CD4-positive, alpha-beta T cell (primary cell): ENCODE results near the gene ZFAND6. TPM values are rescaled to one million over a fixed set of nuclear protein-coding genes. Genes with fewer than 3 reads are reported as not detected.

Experiments used
- ATAC-seq: fragments of 200-7000 bp; cut with Tn5 transposase; one replicate; pipeline ENCODE4 v1.10.0; 2022; ENCODE audit warnings: mild to moderate bottlenecking; ENCODE audit not compliant: poor library complexity
- CTCF ChIA-PET: fragments of 350-600 bp; sonication (Branson Sonifier 250); formaldehyde crosslinking; loops from one replicate; lab custom pipeline; 2021; ENCODE audit warnings: antibody characterized with exemption, inconsistent platforms; lab: Charles Lee
- POLR2A ChIA-PET: fragments of 350-600 bp; sonication (Branson Sonifier 250); formaldehyde crosslinking; loops from one replicate; lab custom pipeline; 2021; ENCODE audit warnings: antibody characterized with exemption, inconsistent platforms; lab: Charles Lee
- DNase-seq, 14 experiments: peaks; one replicate each; pipeline ENCODE4 v3.0.0-alpha.2; 2013 to 2020; ENCODE audit warnings: mixed read lengths in 2 of 14
- H3K27ac ChIP-seq, 2 donors: one replicate each; pipeline versions ENCODE4 v1.5.1 to v1.7.0; 2013; ENCODE audit warnings: low read length in 2 of 2, low read depth in 1 of 2, mild to moderate bottlenecking in 1 of 2
- H3K27me3 ChIP-seq, 2 experiments: 1 replicate in 1 of 2; 2 replicates in 1 of 2; pipeline versions ENCODE4 v1.6.1 to v1.7.0; 2013; ENCODE audit warnings: low read length in 2 of 2, control low read depth in 1 of 2, mild to moderate bottlenecking in 1 of 2, moderate library complexity in 1 of 2; ENCODE audit not compliant: insufficient read depth in 2 of 2, control insufficient read depth in 1 of 2
- H3K36me3 ChIP-seq: one replicate; pipeline ENCODE4 v1.6.1; 2013; ENCODE audit warnings: low read length, control low read depth; ENCODE audit not compliant: insufficient read depth
- H3K4me1 ChIP-seq: one replicate; pipeline ENCODE4 v1.6.1; 2013; ENCODE audit warnings: low read length, control low read depth; ENCODE audit not compliant: insufficient read depth
- H3K4me3 ChIP-seq: one replicate; pipeline ENCODE4 v1.5.1; 2013; ENCODE audit warnings: mild to moderate bottlenecking, low read length, moderate library complexity
- H3K9me3 ChIP-seq, 2 experiments: 1 replicate in 1 of 2; 2 replicates in 1 of 2; pipeline versions ENCODE4 v1.6.1 to v1.7.0; 2013; ENCODE audit warnings: low read length in 2 of 2, mild to moderate bottlenecking in 2 of 2, control low read depth in 1 of 2, moderate library complexity in 1 of 2; ENCODE audit not compliant: control insufficient read depth in 1 of 2, insufficient read depth in 1 of 2
- H3K27ac Mint-ChIP-seq: one replicate; pipeline ENCODE4 v1.8.0; 2020; ENCODE audit warnings: mixed read lengths
- H3K27me3 Mint-ChIP-seq: one replicate; pipeline ENCODE4 v1.8.0; 2021; ENCODE audit warnings: mixed read lengths
- H3K36me3 Mint-ChIP-seq: one replicate; pipeline ENCODE4 v1.8.0; 2021; ENCODE audit warnings: low read depth, mixed read lengths
- H3K4me1 Mint-ChIP-seq: one replicate; pipeline ENCODE4 v1.8.0; 2021; ENCODE audit warnings: low read depth, mixed read lengths
- H3K4me3 Mint-ChIP-seq: one replicate; pipeline ENCODE4 v1.8.0; 2020; ENCODE audit warnings: mild to moderate bottlenecking, mixed read lengths
- H3K9me3 Mint-ChIP-seq: one replicate; pipeline ENCODE4 v1.8.0; 2020; ENCODE audit warnings: mixed read lengths
- intact Hi-C, 2 experiments: fragments of 100-400 bp; cut with DNase I in 1 of 2; cut with micrococcal nuclease in 1 of 2; formaldehyde crosslinking; loops; one replicate each; pipeline versions ENCODE4 v1.15.1 to v1.9.0; 2023 to 2025; cut with DNase I, micrococcal nuclease
- total RNA-seq, 174 experiments: library from RNA in 2 of 174; stranded (reverse) in 2 of 174; gene quantifications; one replicate each; pipeline ENCODE4 v1.2.3 and lab custom pipeline; 2021 to 2026
- TF ChIP-seq, protein P1 (sequence below): fragments of 200-600 bp; IDR thresholded peaks from one replicate; pipeline ENCODE4 v1.8.0; 2022; ENCODE audit warnings: antibody characterized with exemption, mild to moderate bottlenecking

The ZFAND6 gene
- total RNA-seq, 2 experiments from 2014 or later: 65.5 to 69.2 TPM

DNA sequence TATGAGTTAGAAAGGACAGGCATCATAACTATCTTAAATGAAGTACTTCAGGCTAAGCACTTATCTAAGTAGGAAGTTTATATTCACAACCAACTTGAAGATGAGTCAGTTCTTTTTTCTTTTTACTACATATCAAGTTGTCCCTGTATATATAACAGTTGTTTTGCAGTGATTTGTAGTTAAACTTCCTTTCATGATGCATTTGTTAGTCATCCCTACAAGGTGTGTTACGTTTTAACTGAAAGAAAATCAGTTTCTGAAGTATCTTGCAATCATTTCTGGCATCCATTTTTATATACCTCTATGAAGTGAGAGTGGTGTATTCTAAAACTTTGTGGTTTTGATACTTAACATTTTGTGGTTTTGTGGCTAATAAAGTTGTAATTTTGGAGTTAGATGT, 46.1 kb downstream of the ZFAND6 start:
- no peaks in the 10 kb centered on the region for H3K9me3 ChIP-seq
- no peak overlapping the region for H3K4me3 ChIP-seq
- Mint-ChIP-seq H3K4me1 (peaks cover 68% of the 10 kb centered on the region), H3K4me3 (no peak overlapping the region), H3K9me3 (no peaks in the 10 kb centered on the region), H3K36me3 (peaks cover 20% of the 10 kb centered on the region), H3K27me3 (no peaks in the 10 kb centered on the region), H3K27ac (no peak overlapping the region)
- intact Hi-C loops: no loop called here
- H3K4me1 ChIP-seq: no peaks in the 10 kb centered on the region
- DNase-seq: no peak
- H3K27me3 ChIP-seq: no peaks in the 10 kb centered on the region
- H3K36me3 ChIP-seq: no peaks in the 10 kb centered on the region
- H3K27ac ChIP-seq: no peak overlapping the region
- ATAC-seq: no peak
- TF ChIP-seq, protein P1, sequence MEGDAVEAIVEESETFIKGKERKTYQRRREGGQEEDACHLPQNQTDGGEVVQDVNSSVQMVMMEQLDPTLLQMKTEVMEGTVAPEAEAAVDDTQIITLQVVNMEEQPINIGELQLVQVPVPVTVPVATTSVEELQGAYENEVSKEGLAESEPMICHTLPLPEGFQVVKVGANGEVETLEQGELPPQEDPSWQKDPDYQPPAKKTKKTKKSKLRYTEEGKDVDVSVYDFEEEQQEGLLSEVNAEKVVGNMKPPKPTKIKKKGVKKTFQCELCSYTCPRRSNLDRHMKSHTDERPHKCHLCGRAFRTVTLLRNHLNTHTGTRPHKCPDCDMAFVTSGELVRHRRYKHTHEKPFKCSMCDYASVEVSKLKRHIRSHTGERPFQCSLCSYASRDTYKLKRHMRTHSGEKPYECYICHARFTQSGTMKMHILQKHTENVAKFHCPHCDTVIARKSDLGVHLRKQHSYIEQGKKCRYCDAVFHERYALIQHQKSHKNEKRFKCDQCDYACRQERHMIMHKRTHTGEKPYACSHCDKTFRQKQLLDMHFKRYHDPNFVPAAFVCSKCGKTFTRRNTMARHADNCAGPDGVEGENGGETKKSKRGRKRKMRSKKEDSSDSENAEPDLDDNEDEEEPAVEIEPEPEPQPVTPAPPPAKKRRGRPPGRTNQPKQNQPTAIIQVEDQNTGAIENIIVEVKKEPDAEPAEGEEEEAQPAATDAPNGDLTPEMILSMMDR: no peak
- CTCF ChIA-PET: interaction anchor here (1.0 kb wide), 1 partner anchor 34 kb away, joined by 3 read pairs; no protein-coding TSS in a partner anchor
- POLR2A ChIA-PET: no interaction called here

DNA sequence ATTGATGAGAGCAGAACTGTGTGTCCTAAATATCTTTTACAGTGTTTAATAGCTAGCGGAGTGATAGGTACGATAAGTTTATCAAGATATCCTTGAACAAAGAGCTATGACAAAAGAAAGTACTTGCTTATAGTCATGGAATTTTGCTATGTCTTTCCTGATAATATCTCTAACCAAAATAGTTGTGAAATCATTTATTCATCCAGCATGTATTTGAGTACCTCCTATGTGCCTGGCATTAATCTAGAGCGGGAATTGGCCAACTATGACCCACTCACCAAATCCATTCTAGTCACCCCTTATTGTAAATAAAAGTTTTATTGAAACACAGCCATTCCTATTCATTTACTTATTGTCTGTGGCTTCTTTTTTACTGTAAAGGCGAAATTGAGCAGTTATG, 46.6 kb downstream of the ZFAND6 start:
- Mint-ChIP-seq H3K4me3 (no peak overlapping the region), H3K36me3 (peaks cover 17% of the 10 kb centered on the region), H3K27ac (no peak overlapping the region), H3K27me3 (no peaks in the 10 kb centered on the region), H3K9me3 (no peaks in the 10 kb centered on the region), H3K4me1 (peaks cover 67% of the 10 kb centered on the region)
- Histone ChIP-seq H3K4me1 (no peaks in the 10 kb centered on the region), H3K36me3 (no peaks in the 10 kb centered on the region), H3K27ac (no peak overlapping the region), H3K9me3 (no peaks in the 10 kb centered on the region), H3K27me3 (no peaks in the 10 kb centered on the region), H3K4me3 (no peak overlapping the region)
- intact Hi-C loops: no loop called here
- no peak for DNase-seq
- TF ChIP-seq, protein P1: no peak
- no peak for ATAC-seq
- ChIA-PET POLR2A (no interaction called here), CTCF (interaction anchor here (1.0 kb wide), 1 partner anchor 33 kb away, joined by 3 read pairs; no protein-coding TSS in a partner anchor)

- no peak overlapping the region for H3K27ac ChIP-seq
- CTCF ChIA-PET: no interaction called here
- TF ChIP-seq, protein P1: no peak
- POLR2A ChIA-PET: no interaction called here
- no peak for ATAC-seq
- no peaks in the 10 kb centered on the region for H3K27me3 ChIP-seq
- no peaks in the 10 kb centered on the region for H3K4me1 ChIP-seq
- H3K36me3 ChIP-seq: no peaks in the 10 kb centered on the region
- no peaks in the 10 kb centered on the region for H3K27me3 Mint-ChIP-seq
- DNase-seq: no peak
- H3K4me3 Mint-ChIP-seq: no peak overlapping the region
- peaks cover 15% of the 10 kb centered on the region for H3K36me3 Mint-ChIP-seq
- H3K4me3 ChIP-seq: no peak overlapping the region
- intact Hi-C loops: no loop called here
- H3K27ac Mint-ChIP-seq: no peak overlapping the region
- H3K4me1 Mint-ChIP-seq: peaks cover 74% of the 10 kb centered on the region
- no peaks in the 10 kb centered on the region for H3K9me3 ChIP-seq
- no peaks in the 10 kb centered on the region for H3K9me3 Mint-ChIP-seq
Observed at GRCh38 chr15:80107204-80107603, 47.7 kb downstream of the ZFAND6 start.
